ENCODE results near the gene GPLD1.

The GPLD1 gene

GRCh38 chr6:24382220-24382540 lies 107.2 kb downstream of the GPLD1 start:
- DNase-seq (ENCODE audit: low spot score) = peak; percentile 84

GRCh38 chr6:24381476-24382219 lies 107.7 kb downstream of the GPLD1 start:
- no peak for DNase-seq (ENCODE audit: low spot score)

- no peak for DNase-seq (ENCODE audit: low spot score)
Measured at GRCh38 chr6:24378473-24379097, 110.8 kb downstream of the GPLD1 start.
